ENCODE data around the gene PCID2. TPM values are rescaled to one million over a fixed set of nuclear protein-coding genes. Genes with fewer than 3 reads are reported as not detected.
A peak's percentile ranks its signal among the peaks of the same experiment; 100 is the strongest.

The PCID2 gene
- total and polyA plus RNA-seq, 2 of the 13 experiments (the other 11 are each of a cell fraction or from before 2014, with no cell fraction given): 65.0 to 111 TPM

GRCh38 chr13:113157929-113158747 lies 50.3 kb downstream of the PCID2 start, which contains the start of gene PROZ (continued):
- TF ChIP-seq, protein P1, sequence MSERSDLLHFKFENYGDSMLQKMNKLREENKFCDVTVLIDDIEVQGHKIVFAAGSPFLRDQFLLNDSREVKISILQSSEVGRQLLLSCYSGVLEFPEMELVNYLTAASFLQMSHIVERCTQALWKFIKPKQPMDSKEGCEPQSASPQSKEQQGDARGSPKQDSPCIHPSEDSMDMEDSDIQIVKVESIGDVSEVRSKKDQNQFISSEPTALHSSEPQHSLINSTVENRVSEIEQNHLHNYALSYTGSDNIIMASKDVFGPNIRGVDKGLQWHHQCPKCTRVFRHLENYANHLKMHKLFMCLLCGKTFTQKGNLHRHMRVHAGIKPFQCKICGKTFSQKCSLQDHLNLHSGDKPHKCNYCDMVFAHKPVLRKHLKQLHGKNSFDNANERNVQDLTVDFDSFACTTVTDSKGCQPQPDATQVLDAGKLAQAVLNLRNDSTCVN (CRISPR knock-in tag; IDR thresholded peaks at IDR 0.05; ENCODE audit: borderline replicate concordance): peak; percentile 51; the same call in 1 of the 2 replicates
- TF ChIP-seq, protein P2, sequence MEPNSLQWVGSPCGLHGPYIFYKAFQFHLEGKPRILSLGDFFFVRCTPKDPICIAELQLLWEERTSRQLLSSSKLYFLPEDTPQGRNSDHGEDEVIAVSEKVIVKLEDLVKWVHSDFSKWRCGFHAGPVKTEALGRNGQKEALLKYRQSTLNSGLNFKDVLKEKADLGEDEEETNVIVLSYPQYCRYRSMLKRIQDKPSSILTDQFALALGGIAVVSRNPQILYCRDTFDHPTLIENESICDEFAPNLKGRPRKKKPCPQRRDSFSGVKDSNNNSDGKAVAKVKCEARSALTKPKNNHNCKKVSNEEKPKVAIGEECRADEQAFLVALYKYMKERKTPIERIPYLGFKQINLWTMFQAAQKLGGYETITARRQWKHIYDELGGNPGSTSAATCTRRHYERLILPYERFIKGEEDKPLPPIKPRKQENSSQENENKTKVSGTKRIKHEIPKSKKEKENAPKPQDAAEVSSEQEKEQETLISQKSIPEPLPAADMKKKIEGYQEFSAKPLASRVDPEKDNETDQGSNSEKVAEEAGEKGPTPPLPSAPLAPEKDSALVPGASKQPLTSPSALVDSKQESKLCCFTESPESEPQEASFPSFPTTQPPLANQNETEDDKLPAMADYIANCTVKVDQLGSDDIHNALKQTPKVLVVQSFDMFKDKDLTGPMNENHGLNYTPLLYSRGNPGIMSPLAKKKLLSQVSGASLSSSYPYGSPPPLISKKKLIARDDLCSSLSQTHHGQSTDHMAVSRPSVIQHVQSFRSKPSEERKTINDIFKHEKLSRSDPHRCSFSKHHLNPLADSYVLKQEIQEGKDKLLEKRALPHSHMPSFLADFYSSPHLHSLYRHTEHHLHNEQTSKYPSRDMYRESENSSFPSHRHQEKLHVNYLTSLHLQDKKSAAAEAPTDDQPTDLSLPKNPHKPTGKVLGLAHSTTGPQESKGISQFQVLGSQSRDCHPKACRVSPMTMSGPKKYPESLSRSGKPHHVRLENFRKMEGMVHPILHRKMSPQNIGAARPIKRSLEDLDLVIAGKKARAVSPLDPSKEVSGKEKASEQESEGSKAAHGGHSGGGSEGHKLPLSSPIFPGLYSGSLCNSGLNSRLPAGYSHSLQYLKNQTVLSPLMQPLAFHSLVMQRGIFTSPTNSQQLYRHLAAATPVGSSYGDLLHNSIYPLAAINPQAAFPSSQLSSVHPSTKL (CRISPR knock-in tag; IDR thresholded peaks at IDR 0.05): peak; percentile 75
- TF ChIP-seq U2AF2 (IDR thresholded peaks at IDR 0.05; ENCODE audit: low read depth, low read length): no peak
- TF ChIP-seq, protein P3, sequence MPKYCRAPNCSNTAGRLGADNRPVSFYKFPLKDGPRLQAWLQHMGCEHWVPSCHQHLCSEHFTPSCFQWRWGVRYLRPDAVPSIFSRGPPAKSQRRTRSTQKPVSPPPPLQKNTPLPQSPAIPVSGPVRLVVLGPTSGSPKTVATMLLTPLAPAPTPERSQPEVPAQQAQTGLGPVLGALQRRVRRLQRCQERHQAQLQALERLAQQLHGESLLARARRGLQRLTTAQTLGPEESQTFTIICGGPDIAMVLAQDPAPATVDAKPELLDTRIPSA (CRISPR knock-in tag; IDR thresholded peaks at IDR 0.05; ENCODE audit: borderline replicate concordance): no peak
- no peak; the same call in 1 of the 2 replicates for TF ChIP-seq ZNF740 (CRISPR knock-in tag; IDR thresholded peaks at IDR 0.05)
- TF ChIP-seq, protein P4, sequence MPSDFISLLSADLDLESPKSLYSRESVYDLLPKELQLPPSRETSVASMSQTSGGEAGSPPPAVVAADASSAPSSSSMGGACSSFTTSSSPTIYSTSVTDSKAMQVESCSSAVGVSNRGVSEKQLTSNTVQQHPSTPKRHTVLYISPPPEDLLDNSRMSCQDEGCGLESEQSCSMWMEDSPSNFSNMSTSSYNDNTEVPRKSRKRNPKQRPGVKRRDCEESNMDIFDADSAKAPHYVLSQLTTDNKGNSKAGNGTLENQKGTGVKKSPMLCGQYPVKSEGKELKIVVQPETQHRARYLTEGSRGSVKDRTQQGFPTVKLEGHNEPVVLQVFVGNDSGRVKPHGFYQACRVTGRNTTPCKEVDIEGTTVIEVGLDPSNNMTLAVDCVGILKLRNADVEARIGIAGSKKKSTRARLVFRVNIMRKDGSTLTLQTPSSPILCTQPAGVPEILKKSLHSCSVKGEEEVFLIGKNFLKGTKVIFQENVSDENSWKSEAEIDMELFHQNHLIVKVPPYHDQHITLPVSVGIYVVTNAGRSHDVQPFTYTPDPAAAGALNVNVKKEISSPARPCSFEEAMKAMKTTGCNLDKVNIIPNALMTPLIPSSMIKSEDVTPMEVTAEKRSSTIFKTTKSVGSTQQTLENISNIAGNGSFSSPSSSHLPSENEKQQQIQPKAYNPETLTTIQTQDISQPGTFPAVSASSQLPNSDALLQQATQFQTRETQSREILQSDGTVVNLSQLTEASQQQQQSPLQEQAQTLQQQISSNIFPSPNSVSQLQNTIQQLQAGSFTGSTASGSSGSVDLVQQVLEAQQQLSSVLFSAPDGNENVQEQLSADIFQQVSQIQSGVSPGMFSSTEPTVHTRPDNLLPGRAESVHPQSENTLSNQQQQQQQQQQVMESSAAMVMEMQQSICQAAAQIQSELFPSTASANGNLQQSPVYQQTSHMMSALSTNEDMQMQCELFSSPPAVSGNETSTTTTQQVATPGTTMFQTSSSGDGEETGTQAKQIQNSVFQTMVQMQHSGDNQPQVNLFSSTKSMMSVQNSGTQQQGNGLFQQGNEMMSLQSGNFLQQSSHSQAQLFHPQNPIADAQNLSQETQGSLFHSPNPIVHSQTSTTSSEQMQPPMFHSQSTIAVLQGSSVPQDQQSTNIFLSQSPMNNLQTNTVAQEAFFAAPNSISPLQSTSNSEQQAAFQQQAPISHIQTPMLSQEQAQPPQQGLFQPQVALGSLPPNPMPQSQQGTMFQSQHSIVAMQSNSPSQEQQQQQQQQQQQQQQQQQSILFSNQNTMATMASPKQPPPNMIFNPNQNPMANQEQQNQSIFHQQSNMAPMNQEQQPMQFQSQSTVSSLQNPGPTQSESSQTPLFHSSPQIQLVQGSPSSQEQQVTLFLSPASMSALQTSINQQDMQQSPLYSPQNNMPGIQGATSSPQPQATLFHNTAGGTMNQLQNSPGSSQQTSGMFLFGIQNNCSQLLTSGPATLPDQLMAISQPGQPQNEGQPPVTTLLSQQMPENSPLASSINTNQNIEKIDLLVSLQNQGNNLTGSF (CRISPR knock-in tag; IDR thresholded peaks at IDR 0.05): 0 out of 2 replicates have a peak, but pooled peaks have one; percentile 61
- TF ChIP-seq POGZ (CRISPR knock-in tag; IDR thresholded peaks at IDR 0.05): 0 out of 2 replicates have a peak, but pooled peaks have one; percentile 12
- TF ChIP-seq ZNF552 (CRISPR knock-in tag; IDR thresholded peaks at IDR 0.05; ENCODE audit: borderline replicate concordance): peak; percentile 85; the same call in 1 of the 2 replicates
- peak; percentile 66; the same call in 1 of the 2 replicates for TF ChIP-seq ZNF225 (CRISPR knock-in tag; IDR thresholded peaks at IDR 0.05)
- 0 out of 2 replicates have a peak, but pooled peaks have one; percentile 61 for TF ChIP-seq KAT7 (CRISPR knock-in tag; IDR thresholded peaks at IDR 0.05; ENCODE audit: borderline replicate concordance)
- peak; percentile 56; the same call in 1 of the 2 replicates for TF ChIP-seq KDM5B (CRISPR knock-in tag; IDR thresholded peaks at IDR 0.05; ENCODE audit: borderline replicate concordance)
- no peak for TF ChIP-seq HHEX (CRISPR knock-in tag; IDR thresholded peaks at IDR 0.05)
- TF ChIP-seq ZNF883 (CRISPR knock-in tag; IDR thresholded peaks at IDR 0.05; ENCODE audit: not compliant biosample characterization): peak; percentile 79
- 0 out of 2 replicates have a peak, but pooled peaks have one; percentile 37 for TF ChIP-seq CHD4 (IDR thresholded peaks at IDR 0.05; ENCODE audit: borderline replicate concordance, low read length)
- TF ChIP-seq NAIF1 (CRISPR knock-in tag; IDR thresholded peaks at IDR 0.05; ENCODE audit: borderline replicate concordance): no peak
- TF ChIP-seq YY1 (IDR thresholded peaks at IDR 0.05; ENCODE audit: insufficient read depth, insufficient replicate concordance, low read depth, low read length): peak; percentile 69

All from HepG2 (cell line).